ENCODE results near the gene ETFA. TPM values are rescaled to one million over a fixed set of nuclear protein-coding genes. Genes with fewer than 3 reads are reported as not detected.

ETFA gene
- total and polyA plus RNA-seq, 7 donors, result 58.4 to 476 (median 102) TPM

- no peak for DNase-seq
- Histone ChIP-seq H3K4me1 (peaks cover 0 to 46% (median 37%) of the 10 kb centered on the region in 4 donors), H3K9me3 (no peaks in the 10 kb centered on the region), H3K4me3 (peak overlapping the region in 1 of 4 donors; percentile 53), H3K36me3 (no peaks in the 10 kb centered on the region), H3K27me3 (peaks cover 56 to 89% (median 83%) of the 10 kb centered on the region in 3 donors), H3K27ac (peak overlapping the region in 3 of 4 donors; percentile 67 to 76 (median 68))
- intact Hi-C loops (cut with DNase I), result no loop called here
- 15 to 23% methylated on average over 3 of the region's 3 CpGs for WGBS, 2 donors
- TF ChIP-seq CTCF (IDR thresholded peaks at IDR 0.05) (no peak), EP300 (IDR thresholded peaks at IDR 0.05) (no peak), POLR2A (IDR thresholded peaks at IDR 0.05) (no peak), POLR2AphosphoS5 (IDR thresholded peaks at IDR 0.05) (no peak)
Observed at GRCh38 chr15:76344893-76345582, 33.8 kb upstream of the ETFA start.

- Histone ChIP-seq H3K4me1 (peaks cover 0 to 52% (median 44%) of the 10 kb centered on the region in 4 donors), H3K4me3 (peak overlapping the region in 2 of 4 donors; percentile 26 to 34), H3K27me3 (peaks cover 67 to 99% (median 94%) of the 10 kb centered on the region in 3 donors), H3K36me3 (no peaks in the 10 kb centered on the region), H3K27ac (peak overlapping the region in 3 of 4 donors; percentile 53 to 64 (median 58)), H3K9me3 (no peaks in the 10 kb centered on the region)
- no peak for TF ChIP-seq EP300 (IDR thresholded peaks at IDR 0.05)
- no peak for TF ChIP-seq CTCF (IDR thresholded peaks at IDR 0.05)
- intact Hi-C loops (cut with DNase I), result no loop called here
- 27 to 28% methylated on average over 16 of the region's 16 CpGs for WGBS, 2 donors
- no peak for DNase-seq
Observed at GRCh38 chr15:76343313-76343996, 32.2 kb upstream of the ETFA start.

DNA sequence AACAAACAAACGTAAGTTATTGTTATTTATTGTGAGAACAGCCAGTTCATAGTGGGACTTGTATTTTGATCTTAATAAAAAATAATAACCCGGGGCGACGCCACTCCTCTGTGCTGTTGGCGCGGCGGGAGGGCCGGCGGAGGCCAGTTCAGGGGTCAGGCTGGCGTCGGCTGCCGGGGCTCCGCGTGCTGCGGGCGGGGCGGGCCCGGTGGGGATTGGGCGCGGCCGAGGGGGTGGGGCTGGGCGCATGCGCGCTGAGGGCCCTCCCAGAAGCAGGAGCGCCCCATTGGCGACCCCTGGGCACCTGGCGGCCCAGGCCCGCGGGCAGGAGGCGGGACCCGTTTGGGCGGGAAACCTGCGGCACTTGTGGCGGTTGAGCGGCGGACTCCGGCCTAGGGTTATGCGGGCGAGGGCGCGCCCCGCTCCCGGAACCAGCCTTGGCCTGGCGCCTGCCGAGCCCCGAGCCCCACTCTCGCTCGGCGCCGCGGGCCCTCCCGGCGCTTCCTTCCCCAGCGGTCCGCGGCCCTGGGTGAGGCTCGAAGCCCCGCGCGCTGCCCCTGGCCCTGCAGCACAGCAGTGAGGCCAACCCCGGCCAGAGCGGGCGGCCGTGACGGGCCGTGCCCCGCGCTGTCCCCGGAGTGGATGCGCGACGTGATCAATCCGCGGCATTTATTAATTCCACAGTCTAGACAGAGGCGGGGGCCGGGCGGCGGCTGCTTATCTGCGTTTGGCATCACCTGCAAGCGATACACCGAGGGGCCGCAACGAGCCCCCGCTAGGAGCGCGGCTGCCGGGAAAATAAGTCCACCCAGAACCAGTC is 31.3 kb upstream of the ETFA start:
- Histone ChIP-seq H3K36me3 (no peaks in the 10 kb centered on the region), H3K27ac (peak overlapping the region in 3 of 4 donors; percentile 53 to 64 (median 58)), H3K27me3 (peaks cover 74 to 100% (median 96%) of the 10 kb centered on the region in 3 donors), H3K4me1 (peaks cover 0 to 58% (median 51%) of the 10 kb centered on the region in 4 donors), H3K9me3 (no peaks in the 10 kb centered on the region), H3K4me3 (peak overlapping the region in 3 of 4 donors; percentile 23 to 34 (median 26))
- DNase-seq, result peak; percentile 86
- TF ChIP-seq POLR2AphosphoS5 (IDR thresholded peaks at IDR 0.05) (peak in 1 of 4 donors; percentile 28), CTCF (IDR thresholded peaks at IDR 0.05) (no peak)
- WGBS, 2 donors, result 11 to 19% methylated on average over 87 of the region's 87 CpGs
- intact Hi-C loops (cut with DNase I), result no loop called here

DNA sequence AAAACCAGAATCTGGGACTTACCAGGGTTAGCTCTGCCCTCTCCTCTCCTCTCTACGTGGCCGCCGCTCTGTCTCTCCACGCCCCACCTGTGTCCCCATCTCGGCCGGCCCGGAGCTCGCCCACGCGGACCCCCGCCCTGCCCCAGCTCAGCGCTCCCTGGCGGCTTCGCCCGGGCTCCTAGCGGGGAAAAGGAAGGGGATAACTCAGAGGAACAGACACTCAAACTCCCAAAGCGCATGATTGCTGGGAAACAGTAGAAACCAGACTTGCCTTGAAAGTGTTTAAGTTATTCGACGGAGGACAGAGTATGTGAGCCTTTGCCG is 30.8 kb upstream of the ETFA start:
- intact Hi-C loops (cut with DNase I), result no loop called here
- Histone ChIP-seq H3K4me1 (peaks cover 0 to 59% (median 50%) of the 10 kb centered on the region in 4 donors), H3K9me3 (no peaks in the 10 kb centered on the region), H3K36me3 (no peaks in the 10 kb centered on the region), H3K27ac (peak overlapping the region in 3 of 4 donors; percentile 53 to 64 (median 58)), H3K27me3 (peaks cover 74 to 100% (median 95%) of the 10 kb centered on the region in 3 donors), H3K4me3 (peak overlapping the region in 1 of 4 donors; percentile 50)
- TF ChIP-seq POLR2AphosphoS5 (IDR thresholded peaks at IDR 0.05) (no peak), POLR2A (IDR thresholded peaks at IDR 0.05) (no peak), CTCF (IDR thresholded peaks at IDR 0.05) (no peak), EP300 (IDR thresholded peaks at IDR 0.05) (no peak)
- DNase-seq, result no peak
- 16 to 27% methylated on average over 20 of the region's 20 CpGs for WGBS, 2 donors

All from sigmoid colon (tissue), 7 donors.